Stimulated activated CD4-positive, alpha-beta T cell treated with anti-CD3 and anti-CD28 coated beads, Interleukin-15, amount 100 ng/mL, for 1 hour (primary cell): ENCODE measurements around the gene MTRF1L.

Experiments used
- DNase-seq, 2 donors: peaks; one replicate each; pipeline ENCODE4 v3.0.0-alpha.2; 2020; ENCODE audit warnings: low read depth in 1 of 2, low spot score in 1 of 2

Gene MTRF1L

GRCh38 chr6:153002613-153003365 lies at the start of gene MTRF1L:
TSS of gene MTRF1L (minus strand) at chr6:153002709. CDS start at chr6:153002685, 24 bp downstream.
- peak; percentile 56 to 71 for DNase-seq

GRCh38 chr6:153051801-153052200 lies 49.3 kb upstream of the MTRF1L start:
- DNase-seq, result no peak

GRCh38 chr6:153048631-153049030 lies 46.1 kb upstream of the MTRF1L start:
- DNase-seq, result no peak

- no peak for DNase-seq
These were observed 44.9 kb upstream of the MTRF1L start for GRCh38 chr6:153047386-153047785.

GRCh38 chr6:153045271-153045670 lies 42.8 kb upstream of the MTRF1L start:
- DNase-seq, result no peak

GRCh38 chr6:153044295-153044694 lies 41.8 kb upstream of the MTRF1L start:
- DNase-seq, result no peak

GRCh38 chr6:153043719-153044118 lies 41.2 kb upstream of the MTRF1L start:
- DNase-seq, result no peak

GRCh38 chr6:153038378-153039057 lies 36.0 kb upstream of the MTRF1L start:
- DNase-seq, result no peak

GRCh38 chr6:153034139-153034538 lies 31.6 kb upstream of the MTRF1L start:
- no peak for DNase-seq

- no peak for DNase-seq
These were observed 29.9 kb upstream of the MTRF1L start for GRCh38 chr6:153032255-153032882.

GRCh38 chr6:153031335-153031955 lies 28.9 kb upstream of the MTRF1L start:
- DNase-seq, result no peak

- DNase-seq, result no peak
These were observed 26.5 kb upstream of the MTRF1L start for GRCh38 chr6:153028963-153029362.

- DNase-seq, result no peak
These were observed 25.8 kb upstream of the MTRF1L start for GRCh38 chr6:153028286-153028685.

GRCh38 chr6:153027480-153027879 lies 25.0 kb upstream of the MTRF1L start:
- no peak for DNase-seq

- DNase-seq, result no peak
These were observed 22.2 kb upstream of the MTRF1L start for GRCh38 chr6:153024709-153025017.

- no peak for DNase-seq
These were observed 21.6 kb upstream of the MTRF1L start for GRCh38 chr6:153023977-153024708.

GRCh38 chr6:153018355-153018754 lies 15.8 kb upstream of the MTRF1L start:
- no peak for DNase-seq

- no peak for DNase-seq
These were observed 14.3 kb upstream of the MTRF1L start for GRCh38 chr6:153016846-153017245.

GRCh38 chr6:153015094-153015640 lies 12.7 kb upstream of the MTRF1L start:
- DNase-seq, result no peak

- DNase-seq, result no peak
These were observed 10.9 kb upstream of the MTRF1L start for GRCh38 chr6:153013438-153013837.

GRCh38 chr6:153012856-153013255 lies 10.3 kb upstream of the MTRF1L start:
- DNase-seq, result no peak
